Spleen (tissue), 7 donors: ENCODE data around the gene WDR90.

Experiments used
- POLR2A ChIP-seq, 3 donors: fragments of 450-650 bp; IDR thresholded peaks; one replicate each; pipeline ENCODE4 v1.5.1; 2017; ENCODE audit warnings: antibody characterized with exemption in 3 of 3, mild to moderate bottlenecking in 1 of 3
- TF ChIP-seq, protein P1 (sequence below), 11 experiments: fragments of 200-600 bp in 7 of 11; fragments of 450-650 bp in 4 of 11; sonication (generic) in 4 of 11; IDR thresholded peaks in 8 of 11; conservative IDR thresholded peaks in 3 of 11; 1 replicate in 7 of 11; 2 replicates in 4 of 11; pipeline versions ENCODE4 v1.4.0 to v1.8.0; 2016 to 2021; ENCODE audit warnings: antibody characterized with exemption in 11 of 11, inconsistent platforms in 4 of 11, mild to moderate bottlenecking in 1 of 11
- donor health status: DM: no; HTN: no; CAD: no; lungs with moderate emphysema.
- donor health status: DM: no; HTN: no; CAD: no.
- donor health status: DM: no; HTN: no; CAD: no.

DNA sequence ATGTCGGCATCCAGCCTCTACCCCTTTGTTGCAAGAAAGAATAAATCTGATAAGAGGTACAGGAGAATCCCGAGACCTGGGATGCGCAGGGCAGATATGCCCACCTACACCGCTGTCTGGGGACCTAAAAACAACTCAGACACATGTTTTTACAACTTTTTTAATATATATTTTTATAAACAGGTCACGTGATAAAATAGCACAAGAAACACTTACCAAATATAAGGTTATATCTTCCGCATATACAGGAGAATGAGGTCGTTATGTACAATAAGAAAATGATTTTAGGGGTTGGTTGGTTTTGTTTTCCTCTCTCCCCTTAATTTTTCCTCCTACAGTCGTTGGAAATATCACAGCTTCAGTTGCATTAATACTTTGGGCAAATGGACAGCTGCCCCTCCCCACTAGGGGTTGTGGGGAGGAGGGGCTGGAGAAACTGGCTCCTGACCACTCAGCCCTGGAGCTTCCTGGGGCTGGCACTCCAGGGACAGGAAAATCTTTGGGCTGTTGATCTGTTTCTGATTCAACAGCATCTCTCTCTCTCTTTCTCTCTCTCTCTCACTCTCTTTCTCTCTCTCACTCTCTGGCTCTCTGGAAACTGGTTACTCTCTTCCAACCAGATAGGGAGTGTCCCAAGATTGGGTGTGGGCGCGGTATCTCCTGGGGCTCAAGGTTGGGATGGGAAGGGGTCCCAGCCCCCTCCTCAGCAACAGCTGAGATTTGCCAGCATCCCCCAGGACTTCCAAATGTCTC lies 43.4 kb downstream of the WDR90 start:
- TF ChIP-seq, protein P1, sequence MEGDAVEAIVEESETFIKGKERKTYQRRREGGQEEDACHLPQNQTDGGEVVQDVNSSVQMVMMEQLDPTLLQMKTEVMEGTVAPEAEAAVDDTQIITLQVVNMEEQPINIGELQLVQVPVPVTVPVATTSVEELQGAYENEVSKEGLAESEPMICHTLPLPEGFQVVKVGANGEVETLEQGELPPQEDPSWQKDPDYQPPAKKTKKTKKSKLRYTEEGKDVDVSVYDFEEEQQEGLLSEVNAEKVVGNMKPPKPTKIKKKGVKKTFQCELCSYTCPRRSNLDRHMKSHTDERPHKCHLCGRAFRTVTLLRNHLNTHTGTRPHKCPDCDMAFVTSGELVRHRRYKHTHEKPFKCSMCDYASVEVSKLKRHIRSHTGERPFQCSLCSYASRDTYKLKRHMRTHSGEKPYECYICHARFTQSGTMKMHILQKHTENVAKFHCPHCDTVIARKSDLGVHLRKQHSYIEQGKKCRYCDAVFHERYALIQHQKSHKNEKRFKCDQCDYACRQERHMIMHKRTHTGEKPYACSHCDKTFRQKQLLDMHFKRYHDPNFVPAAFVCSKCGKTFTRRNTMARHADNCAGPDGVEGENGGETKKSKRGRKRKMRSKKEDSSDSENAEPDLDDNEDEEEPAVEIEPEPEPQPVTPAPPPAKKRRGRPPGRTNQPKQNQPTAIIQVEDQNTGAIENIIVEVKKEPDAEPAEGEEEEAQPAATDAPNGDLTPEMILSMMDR (IDR thresholded peaks at IDR 0.05 in 8 of 11, conservative IDR thresholded peaks at IDR 0.05 in 3 of 11) = no peak
- no peak for TF ChIP-seq POLR2A (IDR thresholded peaks at IDR 0.05)
